Fibroblast of skin of right biceps (primary cell): Measurements from ENCODE around the gene CD300LG.
"Not testable (repeated sequence)": the region's sequence is repeated elsewhere in the genome, so short reads cannot be mapped to it uniquely, and the experiment has no call there.

Experiments
- DNase-seq: peaks from one replicate; pipeline ENCODE4 v3.0.0-alpha.2; 2013

The CD300LG gene

DNA sequence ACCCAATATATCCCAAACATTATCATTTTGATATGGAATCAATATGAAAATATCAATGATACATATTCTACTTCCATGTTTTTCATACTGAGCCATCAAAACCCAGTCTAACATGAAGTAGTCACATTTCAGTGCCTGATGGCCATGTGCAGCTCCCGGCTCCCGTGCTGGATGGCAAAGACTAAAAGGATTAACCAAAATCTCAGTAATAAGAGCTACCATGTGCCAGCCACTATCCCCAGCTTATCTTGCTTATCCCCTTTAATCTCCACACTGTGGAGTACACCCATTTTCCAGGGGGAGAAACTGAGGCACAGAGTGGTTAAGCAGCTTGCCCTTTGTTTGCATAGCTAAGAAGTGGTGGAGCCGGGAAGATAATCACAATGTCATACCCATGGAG lies 9.2 kb downstream of the CD300LG start:
- no peak for DNase-seq

DNA sequence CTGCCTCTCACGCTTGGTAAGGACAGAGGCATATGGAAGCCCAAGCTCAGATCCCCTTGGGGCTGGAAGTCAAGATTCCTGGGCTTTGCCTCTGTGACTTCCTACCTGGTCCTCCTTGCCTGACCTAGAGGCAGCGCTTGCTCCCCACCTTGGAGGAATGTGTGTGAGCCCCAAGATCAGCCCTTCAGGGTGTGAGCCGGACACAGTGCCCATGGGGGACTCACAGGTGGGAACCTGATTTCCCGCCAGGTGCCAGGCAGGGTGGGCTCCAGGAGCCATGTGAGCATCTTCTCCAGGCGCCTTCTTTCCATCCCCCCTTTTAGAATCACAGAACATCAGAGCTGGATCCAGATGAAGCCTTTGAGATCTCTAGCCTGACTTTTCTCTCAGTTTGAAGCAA lies 10.2 kb downstream of the CD300LG start:
- DNase-seq = no peak

DNA sequence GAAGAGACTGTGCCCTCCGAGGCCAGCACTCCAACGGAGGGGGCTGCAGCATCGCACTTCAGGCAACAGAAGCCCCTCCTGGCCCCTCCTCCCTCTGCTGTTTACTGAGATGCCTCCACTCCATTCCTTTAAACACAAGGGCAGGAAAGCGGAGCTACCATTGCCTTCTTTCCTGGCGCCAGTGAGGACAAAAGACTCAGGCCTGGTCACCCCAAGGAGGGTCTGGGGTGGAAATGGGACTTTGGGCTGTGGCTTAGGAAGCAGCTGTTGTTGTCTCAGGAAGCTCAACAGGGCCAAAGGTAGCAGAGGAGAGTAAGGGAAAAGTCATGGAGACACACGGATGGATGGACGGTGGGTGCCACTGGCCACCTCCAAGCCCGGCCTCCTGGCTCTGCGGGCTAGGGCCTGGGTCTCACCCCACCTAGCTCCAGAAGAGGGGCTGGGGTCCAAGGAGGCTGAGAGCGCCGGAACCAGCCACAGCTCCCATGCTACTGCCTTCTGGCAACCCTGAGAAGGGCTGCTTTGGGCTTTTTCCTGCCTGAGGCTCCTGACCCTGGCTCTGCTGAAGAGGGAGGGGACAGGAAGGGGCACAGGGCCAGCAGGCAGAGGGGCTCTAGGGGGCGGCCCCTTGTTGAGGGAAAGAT lies 11.1 kb downstream of the CD300LG start:
- no peak for DNase-seq

DNA sequence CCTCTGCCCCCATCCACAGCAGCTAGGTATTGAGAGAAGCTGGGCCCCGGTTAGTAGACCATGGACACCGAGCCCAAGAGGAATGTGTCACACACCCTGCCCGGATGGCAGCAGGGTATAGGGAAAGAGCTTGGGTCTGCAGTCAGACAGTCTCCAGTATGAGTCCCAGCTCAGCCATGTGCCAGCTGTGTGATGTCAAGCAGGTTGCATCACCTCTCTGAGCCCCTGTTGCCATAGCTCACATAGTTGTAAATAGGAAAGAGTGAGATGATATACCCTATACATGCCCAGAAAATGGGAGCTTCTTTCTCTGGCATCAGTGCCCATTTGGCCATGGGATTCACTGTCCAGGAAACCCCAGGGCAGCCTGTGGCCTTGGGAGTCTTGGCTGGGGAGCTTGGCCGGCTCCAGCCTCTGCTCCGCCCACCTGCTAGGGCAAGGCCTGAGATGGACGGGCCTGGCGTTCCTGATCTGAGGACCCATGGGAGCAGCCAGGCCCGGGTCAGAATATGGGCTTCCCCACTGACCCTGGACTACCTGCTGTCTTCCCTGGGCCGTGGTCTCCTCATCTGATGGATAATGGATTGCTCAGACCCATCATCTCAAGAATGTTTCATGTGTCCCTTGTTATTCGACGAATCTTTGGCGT lies 13.2 kb downstream of the CD300LG start:
- peak; percentile 8 for DNase-seq

DNA sequence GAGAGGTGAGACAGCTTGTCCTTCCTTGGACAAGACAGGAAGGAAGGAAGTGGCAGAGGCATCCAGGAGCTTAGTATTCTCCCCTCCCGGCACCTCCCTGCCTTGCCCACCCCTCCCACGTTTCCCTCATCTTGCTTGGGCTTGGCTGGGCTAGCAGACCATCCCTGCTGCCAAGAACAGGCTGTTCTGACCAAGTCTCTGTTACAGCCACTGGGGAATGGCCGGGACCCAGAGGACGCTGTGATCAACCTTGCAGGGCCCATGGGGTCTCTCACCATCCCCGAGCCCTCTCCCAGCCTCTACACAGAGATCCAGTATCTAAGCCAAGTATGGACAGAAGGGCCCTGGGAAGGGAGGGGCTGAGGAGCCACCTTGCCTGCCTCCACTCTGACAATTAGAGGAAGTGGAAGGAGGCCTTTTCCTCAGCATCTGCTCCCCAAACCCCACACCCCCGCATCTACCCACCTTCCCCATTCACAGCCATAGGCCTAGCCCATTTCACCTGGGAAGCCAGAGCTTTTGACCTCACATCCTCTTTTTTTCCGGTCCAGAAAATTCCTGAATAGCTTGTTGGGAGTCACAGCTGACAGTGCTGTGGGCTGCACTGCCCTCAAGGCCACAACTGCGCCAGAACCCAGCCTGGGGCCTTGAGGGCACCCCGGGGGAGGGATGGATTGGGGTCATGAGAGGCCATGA lies 14.1 kb downstream of the CD300LG start:
- DNase-seq = no peak

DNA sequence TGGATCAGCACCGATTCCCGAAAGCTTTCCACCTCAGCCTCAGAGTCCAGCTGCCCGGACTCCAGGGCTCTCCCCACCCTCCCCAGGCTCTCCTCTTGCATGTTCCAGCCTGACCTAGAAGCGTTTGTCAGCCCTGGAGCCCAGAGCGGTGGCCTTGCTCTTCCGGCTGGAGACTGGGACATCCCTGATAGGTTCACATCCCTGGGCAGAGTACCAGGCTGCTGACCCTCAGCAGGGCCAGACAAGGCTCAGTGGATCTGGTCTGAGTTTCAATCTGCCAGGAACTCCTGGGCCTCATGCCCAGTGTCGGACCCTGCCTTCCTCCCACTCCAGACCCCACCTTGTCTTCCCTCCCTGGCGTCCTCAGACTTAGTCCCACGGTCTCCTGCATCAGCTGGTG lies 15.0 kb downstream of the CD300LG start:
- no peak for DNase-seq

DNA sequence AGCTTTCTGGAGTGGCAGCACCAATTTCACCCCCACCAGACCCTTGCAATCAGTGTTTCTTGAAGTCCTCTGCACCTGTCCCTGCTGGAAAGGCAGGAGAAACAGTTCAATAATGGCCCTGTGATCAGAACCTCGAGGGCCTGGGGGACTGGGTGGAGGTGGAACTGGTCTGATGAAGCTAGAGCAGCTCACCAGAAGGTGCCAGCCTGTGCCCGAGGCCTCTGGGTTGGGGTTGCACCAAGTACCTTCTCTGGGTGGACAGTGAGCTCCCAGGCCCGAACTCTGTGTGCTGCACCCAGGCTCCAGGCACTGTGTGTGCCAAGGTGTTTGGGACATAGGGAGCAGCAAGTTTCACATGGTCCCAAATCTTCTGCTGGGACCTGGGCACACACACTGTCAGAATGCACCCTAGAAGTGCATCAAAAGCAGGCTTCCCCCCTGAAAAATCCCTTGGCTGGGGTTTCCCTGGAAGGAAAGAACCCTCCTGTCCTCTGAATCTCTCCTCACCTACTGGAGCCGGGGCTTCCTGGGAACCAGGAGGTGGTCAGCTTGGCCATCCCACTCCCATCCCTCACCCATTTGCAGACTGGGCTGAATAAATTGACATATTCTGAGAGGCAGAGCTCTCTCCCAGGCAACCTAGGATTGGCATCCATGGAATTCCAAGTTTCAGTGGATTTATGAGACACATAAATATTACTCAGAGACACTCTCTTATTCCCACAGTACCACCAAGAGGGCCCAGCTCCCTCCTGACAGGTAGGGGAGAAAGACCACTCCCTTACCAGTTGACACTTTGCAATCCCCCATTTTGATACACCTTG lies 17.4 kb downstream of the CD300LG start:
- DNase-seq = no peak

DNA sequence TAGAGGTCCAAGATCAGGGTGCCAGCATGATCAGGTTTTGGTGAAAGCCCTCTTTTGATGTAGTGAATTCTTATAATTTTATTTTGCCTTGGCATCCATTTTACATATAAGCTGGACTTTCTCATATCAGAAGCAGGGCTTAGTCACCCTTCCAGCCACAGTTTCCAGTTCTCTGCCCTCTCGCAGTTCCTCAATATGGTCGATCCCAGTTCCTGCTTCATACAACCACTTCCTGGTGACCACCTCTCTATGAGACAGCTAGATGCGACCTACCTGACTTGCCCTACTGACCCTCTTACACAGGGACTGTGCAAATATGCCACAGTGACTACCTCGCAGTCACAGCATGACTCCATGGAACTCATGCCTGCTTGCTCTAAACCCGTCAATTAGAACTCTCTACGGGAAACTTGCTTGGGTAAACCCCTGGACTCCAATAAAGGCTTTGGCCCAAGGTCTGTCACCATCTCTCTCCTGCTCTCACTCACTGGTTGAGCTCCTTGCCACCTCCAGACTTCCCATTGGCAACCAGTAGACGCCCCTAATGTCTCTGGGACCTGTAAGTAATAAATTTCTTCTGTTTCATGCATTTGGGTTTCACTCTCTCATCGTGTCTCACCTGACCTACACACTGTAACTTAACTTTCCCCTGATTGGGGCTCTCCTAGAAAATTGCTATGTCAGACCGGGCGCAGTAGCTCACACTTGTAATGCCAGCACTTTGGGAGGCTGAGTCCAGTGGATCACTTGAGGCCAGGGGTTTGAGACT lies 21.4 kb downstream of the CD300LG start:
- DNase-seq = no peak

DNA sequence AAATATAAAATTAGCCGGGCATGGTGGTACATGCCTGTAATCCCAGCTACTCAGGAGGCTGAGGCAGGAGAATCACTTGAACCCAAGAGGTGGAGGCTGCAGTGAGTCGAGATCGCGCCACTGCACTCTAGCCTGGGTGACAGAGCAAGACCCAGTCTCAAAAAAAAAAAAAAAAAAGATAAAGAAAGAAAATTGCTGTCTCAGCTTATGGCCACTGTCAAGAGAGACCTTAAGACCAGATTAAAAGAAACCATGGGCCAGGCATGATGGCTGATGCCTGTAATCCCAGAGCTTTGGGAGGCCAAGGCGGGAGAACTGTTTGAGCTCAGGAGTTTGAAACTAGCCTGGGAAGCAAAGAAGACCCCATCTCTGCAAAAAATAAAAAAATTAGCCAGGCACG lies 22.1 kb downstream of the CD300LG start:
- DNase-seq = not testable (repeated sequence)

DNA sequence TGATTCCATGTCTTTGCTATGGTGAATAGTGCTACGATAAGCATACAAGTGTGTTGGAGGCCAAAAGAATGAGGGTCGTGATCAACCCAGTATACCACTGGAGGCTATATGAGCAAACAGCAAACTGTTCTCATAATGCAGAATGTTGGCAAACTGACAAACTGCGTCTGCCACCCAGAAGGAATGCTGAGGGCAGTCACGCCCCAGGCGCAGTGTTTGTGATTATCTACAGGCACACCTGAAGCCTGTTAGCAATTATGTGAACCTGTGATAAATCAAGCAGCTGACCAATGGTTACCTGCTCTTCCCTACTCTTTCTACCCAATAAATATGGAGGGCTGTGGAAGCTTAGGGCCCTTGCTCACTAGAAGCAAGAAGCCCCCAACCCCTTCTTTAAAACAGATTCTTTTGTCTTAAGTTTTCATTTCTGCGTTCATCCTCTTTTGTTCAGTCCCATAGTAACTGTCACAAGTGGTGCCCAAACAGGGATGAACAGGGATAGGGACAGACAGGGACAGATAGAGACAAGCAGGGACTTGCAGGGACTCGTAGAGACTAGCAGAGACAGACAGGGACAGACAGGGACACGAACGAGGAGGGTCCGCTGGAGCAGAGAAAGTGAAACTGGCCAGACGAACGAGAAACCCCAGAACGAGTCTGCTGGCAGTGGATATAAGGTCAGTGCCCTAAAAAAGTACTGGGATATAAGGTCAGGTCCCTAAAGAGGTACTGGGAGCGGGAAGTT lies 25.1 kb downstream of the CD300LG start:
- no peak for DNase-seq

DNA sequence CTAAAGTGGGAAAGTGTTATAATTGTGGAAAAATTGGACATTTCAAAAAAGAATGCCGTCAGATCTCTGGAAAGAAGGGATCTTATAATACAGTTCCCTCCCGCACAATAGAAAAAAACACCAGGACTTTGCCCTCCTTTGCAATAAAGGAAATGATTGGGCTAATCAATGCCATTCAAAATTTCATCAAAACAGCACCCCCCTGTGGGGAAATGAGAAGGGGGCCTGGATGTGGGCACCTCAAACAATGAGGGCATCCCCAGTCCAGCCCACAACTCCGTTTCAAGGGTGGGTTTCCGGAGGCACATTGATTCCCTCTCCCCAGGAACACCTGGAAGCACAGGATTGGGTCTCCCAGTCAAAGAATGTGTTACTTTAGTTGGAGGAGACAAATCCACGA lies 26.1 kb downstream of the CD300LG start:
- no peak for DNase-seq

DNA sequence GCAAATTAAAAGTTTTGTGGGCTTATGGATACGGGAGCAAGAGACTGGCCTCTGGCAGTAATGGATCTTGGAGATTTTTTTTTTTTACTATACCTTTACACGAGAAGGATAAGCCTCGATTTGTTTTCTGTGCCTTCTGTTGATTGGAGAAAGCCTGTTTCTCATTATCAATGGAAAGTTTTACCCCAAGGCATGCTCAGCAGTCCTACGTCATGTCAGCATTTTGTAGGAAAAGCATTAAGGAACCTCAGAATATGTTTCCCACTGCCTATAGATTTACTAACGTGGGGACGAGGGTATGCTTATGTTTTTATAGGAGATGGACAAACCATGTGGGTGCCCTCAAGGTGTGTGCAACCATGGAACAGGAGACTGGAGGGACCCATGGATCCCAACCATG lies 26.8 kb downstream of the CD300LG start:
- DNase-seq = no peak

DNA sequence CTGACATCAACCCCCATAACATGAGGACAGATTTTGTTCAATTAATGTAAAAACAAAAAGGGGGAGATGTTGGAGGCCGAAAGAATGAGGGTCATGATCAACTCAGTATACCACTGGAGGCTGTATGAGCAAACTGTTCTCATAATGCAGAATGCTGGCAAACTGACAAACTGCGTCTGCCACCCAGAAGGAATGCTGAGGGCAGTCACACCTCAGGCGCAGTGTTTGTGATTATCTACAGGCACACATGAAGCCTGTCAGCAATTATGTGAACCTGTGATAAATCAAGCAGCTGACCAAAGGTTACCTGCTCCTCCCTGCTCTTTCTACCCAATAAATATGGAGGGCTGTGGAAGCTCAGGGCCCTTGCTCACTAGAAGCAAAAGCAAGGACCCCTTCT lies 27.3 kb downstream of the CD300LG start:
- no peak for DNase-seq

DNA sequence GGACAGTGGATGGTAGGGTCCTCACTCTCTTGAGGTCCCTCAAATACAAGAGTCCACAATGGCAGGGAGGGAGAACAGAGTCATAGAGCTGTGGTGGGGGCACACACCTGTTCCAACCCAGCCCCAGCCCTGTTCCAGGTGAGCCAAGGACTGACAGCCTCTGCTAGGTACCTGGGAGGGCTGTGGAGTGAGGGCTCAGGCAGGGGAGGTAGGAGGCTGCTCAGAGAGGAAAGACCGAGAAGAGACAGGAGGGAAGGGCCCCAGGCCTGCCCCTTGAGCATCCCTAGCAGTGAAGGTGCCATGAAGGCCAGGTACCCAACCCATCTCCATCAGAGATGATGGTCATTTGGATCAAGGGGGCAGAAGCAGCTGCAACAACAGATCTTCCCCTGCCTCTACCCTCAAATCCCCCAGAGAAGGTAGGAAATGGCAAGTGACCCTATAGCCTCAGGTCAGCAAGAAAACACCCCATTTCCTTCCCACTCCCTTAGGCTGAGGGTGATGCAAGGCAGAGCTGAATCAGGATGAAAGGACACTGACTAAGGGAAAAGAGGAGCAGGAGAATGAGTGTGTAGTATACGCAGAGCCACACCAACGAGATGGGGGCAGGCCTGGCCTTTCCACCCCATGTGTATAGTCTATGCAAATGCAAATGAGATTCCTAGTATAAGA lies 28.6 kb downstream of the CD300LG start:
- DNase-seq = no peak

DNA sequence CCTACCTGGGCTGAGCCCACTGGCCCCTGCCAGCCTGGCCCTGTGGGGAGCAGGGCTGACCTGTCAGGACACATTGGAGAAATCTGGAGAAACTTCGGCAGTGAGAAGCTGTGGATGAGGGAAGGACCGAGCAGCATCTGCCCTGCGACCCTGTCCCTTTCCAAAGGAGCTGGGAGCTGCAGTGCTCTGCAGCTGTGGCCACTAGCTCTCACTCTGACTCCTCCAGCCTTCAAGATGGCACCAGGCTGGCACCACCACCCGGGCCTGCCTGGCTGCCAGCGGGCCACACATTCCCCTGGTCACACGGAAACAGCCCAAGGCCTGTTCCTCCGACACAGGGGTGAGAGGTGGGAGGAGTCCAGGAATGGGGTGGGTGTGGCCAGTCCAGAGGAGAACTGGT lies 30.1 kb downstream of the CD300LG start:
- no peak for DNase-seq

DNA sequence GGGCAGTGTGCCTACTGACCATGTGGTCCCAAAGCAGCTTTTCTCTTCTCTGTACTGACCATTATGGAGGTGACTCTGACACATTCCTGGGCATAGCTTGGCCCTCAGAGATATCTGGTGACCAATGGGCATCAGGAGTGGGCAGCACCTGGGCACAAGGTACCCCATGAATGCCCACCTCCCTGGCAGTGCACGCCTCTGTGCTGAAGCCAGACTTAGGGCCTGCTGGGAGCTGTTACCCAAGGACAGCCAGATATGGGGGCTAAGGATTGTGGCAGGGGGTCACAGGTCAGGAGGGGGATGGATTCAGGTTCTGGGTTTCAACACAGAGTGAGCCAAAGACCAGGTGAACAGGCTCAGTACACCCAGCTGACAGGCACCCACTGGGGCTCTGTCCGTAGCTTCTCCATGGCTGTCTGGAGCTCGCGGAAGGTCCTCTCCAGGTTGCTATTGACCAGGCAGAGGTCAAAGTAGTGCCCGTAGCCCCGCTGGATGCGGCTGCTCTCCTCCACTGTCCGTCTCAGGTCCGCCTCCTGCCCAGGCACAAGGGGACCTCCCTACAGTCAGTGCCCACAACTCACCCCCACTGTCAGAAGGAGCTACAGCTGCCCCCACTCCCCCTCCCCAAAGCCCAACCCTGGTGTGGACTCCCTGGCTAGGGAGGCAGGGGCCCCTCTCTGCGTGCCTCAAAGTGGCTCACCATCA lies 30.6 kb downstream of the CD300LG start:
- no peak for DNase-seq

DNA sequence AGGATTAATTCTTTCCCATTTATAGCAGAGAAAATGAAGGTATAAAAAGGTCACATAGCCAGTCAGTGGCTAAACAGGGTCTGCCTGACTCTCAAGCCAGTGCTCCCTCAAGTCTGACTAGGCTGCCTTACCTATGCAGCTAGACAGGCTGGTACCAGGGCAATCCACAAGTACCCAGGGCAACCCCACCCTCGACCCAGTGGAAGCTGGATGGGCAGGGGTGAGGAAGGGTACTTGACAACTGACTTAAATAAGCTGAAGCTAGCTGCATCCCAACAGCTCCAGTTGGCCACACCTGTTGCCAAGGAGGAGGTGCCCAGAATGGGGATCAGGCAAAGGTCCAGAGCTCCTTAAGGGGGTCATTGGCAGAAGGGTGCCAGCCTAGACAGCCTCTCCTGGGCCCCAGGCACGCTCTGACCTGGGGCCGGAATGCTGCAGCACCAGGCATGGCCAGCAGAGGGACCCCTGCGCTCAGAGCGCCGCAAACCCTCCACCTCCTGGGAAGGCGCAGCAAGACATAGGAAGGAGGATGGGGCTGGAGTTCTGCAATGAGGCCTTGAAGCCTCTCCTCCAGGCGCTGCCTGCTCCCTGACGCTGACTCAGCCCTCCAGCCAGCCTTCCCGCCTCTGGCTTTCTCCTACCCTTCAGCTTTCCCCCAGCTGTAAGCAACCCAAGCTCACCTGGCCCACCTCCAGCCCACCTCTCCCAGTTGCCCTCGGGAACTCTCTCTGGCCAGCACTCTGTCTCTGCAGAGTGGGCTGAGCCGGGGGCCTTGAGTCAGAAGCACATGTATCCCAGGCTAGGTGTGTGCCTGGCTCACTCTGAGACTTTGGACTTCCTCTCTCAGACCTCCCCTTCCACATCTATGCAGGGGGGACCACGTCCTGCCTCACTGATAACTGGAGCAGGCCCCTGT lies 31.5 kb downstream of the CD300LG start:
- peak; percentile 91 for DNase-seq

DNA sequence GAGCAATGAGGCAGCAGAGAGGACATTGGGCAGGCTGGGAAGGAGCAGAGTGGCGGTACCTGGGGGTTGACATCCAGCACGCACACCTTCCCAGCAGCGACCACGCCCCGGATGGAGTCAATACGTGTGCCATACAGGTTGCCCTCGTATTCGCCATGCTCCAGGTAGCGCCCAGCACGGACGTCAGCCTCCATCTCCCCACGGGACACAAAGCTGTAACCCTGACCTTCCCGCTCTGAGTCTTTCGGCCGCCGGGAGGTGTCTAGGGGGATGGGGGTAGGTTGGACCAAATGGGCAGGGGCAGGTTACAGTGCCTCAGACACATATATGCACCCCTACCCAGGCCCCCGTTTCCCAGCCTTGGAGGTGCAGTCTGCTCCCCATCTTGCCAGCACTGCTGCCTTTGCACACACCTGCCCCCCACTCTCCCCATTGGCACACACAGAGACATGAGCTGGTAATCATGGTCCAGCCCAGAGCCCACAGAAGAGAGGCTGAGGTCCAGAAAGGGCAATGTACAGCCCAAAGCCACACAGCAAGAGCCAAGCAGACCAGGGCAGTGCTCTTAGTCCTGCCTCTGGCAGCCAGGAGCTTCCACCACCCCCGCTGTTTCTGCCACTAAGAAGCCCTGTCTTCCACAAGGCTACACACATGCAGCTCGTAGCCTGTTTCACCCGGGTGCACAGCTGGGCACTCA lies 32.9 kb downstream of the CD300LG start:
- DNase-seq = no peak

DNA sequence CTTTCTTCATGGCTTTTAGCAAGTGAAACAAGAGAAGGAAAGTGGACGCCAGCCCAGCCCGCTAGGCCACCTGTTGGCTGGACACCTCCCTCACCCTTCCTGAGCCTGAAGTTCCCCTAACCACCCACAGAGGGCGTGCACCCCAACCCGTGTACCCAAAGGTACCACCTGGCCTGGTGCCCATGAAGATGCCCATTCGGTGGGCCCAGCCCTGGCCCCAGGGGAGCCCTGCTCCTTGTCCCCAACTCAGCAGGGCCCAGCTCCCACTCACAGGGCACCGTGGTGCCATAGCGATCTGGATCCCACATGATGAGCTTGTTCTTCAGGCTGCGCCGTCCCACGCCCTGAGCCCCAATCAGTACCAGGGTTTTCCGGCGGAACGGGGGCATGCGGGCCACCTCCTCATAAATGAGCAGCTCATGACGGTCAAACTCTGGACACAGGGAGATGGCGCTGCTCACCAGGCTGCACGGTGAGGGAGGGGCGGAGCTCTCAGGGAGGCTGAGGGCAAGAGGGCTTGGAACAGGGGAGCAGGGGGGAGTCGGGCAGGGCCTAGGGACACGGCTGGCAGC lies 33.5 kb downstream of the CD300LG start:
- peak; percentile 17 for DNase-seq
